T-cell (primary cell): ENCODE data around the gene SORL1-AS1.

Source experiments
- ATAC-seq, 4 experiments: fragments of 200-7000 bp in 3 of 4; fragments of 150-1000 bp in 1 of 4; cut with Tn5 transposase; replicated peaks in 1 of 4; 1 replicate in 3 of 4; 2 replicates in 1 of 4; pipeline ENCODE4 v1.10.0; 2021; ENCODE audit warnings: moderate library complexity in 3 of 4, mild to moderate bottlenecking in 2 of 4, moderate number of reproducible peaks in 1 of 4
- CTCF ChIA-PET, 2 donors: fragments of 300-600 bp; sonication (Branson Sonifier 250); formaldehyde crosslinking; loops; one replicate each; lab custom pipeline; 2022; ENCODE audit warnings: antibody characterized with exemption in 2 of 2; lab: Charles Lee
- POLR2A ChIA-PET, 2 donors: fragments of 300-600 bp; sonication (Branson Sonifier 250); formaldehyde crosslinking; loops; one replicate each; lab custom pipeline; 2022; ENCODE audit warnings: antibody characterized with exemption in 2 of 2; lab: Charles Lee
- DNase-seq, 35 experiments: peaks; one replicate each; pipeline versions ENCODE4 v3.0.0 to v3.0.0-alpha.2; 2013 to 2023
- H3K27ac ChIP-seq: one replicate; pipeline ENCODE4 v1.5.1; 2013; ENCODE audit warnings: low read length
- H3K27me3 ChIP-seq, 2 experiments: replicated peaks in 1 of 2; 1 replicate in 1 of 2; 2 replicates in 1 of 2; pipeline versions ENCODE4 v1.6.1 to v1.7.0; 2013; ENCODE audit warnings: low read length in 1 of 2, mixed read lengths in 1 of 2; ENCODE audit not compliant: control insufficient read depth in 2 of 2, insufficient read depth in 2 of 2; ENCODE audit errors: extremely low read depth in 1 of 2
- H3K36me3 ChIP-seq, 2 donors: 1 replicate in 1 of 2; 2 replicates in 1 of 2; pipeline versions ENCODE4 v1.6.1 to v1.7.0; 2013; ENCODE audit warnings: low read length in 1 of 2; ENCODE audit not compliant: control insufficient read depth in 2 of 2, insufficient read depth in 1 of 2; ENCODE audit errors: extremely low read depth in 1 of 2
- H3K4me1 ChIP-seq, 2 experiments: 1 replicate in 1 of 2; 2 replicates in 1 of 2; pipeline versions ENCODE4 v1.6.1 to v1.7.0; 2013; ENCODE audit warnings: low read length in 2 of 2, mixed read lengths in 1 of 2; ENCODE audit not compliant: insufficient read depth in 2 of 2, control insufficient read depth in 1 of 2; ENCODE audit errors: extremely low read depth in 1 of 2
- H3K4me3 ChIP-seq, 2 donors: 1 replicate in 1 of 2; 2 replicates in 1 of 2; pipeline versions ENCODE4 v1.5.1 to v1.7.0; 2013; ENCODE audit warnings: mild to moderate bottlenecking in 2 of 2, low read length in 1 of 2, moderate library complexity in 1 of 2; ENCODE audit not compliant: control insufficient read depth in 1 of 2; ENCODE audit errors: extremely low read depth in 1 of 2
- H3K9me3 ChIP-seq: 2 replicates; pipeline ENCODE4 v1.7.0; 2013
- H3K27ac Mint-ChIP-seq, 2 donors: one replicate each; pipeline ENCODE4 v1.8.0; 2020 to 2021; ENCODE audit warnings: mild to moderate bottlenecking in 2 of 2, mixed read lengths in 2 of 2
- H3K27me3 Mint-ChIP-seq, 2 donors: one replicate each; pipeline ENCODE4 v1.8.0; 2021 to 2022; ENCODE audit warnings: mixed read lengths in 2 of 2
- H3K36me3 Mint-ChIP-seq: one replicate; pipeline ENCODE4 v1.8.0; 2021; ENCODE audit warnings: mixed read lengths
- H3K4me1 Mint-ChIP-seq, 3 donors: one replicate each; pipeline ENCODE4 v1.8.0; 2020 to 2022; ENCODE audit warnings: mixed read lengths in 3 of 3, mild to moderate bottlenecking in 1 of 3
- H3K4me3 Mint-ChIP-seq, 3 donors: one replicate each; pipeline ENCODE4 v1.8.0; 2020 to 2022; ENCODE audit warnings: mild to moderate bottlenecking in 3 of 3, mixed read lengths in 3 of 3, moderate library complexity in 3 of 3
- H3K9me3 Mint-ChIP-seq, 3 donors: one replicate each; pipeline ENCODE4 v1.8.0; 2020 to 2022; ENCODE audit warnings: mixed read lengths in 3 of 3
- WGBS: methylation state at CpG from one replicate; pipeline ENCODE4 v1.1.5; 2013; ENCODE audit warnings: missing lambda C conversion rate; ENCODE audit not compliant: insufficient coverage; 5-methylcytosine and 5-hydroxymethylcytosine counted together

The SORL1-AS1 gene

DNA sequence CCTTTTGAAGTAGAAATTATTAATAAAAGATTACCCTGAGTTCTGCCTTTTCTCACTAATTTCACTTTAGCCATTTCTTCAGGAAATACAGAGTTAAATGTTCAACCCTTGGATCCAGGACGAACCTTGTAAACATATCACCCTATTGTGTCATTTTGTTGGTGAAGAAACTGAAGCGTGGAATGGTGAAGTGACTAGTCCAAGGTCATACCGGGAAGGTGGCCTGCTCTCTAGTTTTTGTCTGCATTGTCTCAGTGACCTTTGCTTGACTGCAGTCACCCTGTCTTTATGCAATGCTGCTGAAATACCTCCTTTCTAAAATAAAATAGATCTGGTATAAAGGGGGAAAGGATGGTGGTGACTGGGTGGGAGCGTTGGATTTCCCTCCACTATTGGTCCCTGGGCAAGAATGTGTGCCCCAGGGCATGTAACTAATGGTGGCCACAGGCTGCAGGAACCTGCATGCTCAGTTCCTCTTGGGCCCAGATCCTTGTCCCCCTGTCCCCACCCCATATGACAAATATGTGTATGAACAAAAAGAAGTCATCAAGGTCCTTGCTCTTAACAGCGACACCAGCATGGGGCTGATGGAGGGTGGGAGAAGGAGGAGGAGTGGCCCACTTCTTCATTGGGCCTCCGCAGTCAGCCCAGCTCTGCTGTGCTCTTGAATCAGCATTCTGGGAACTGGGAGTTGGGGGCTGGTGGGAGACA is 977 bp upstream of the SORL1-AS1 start:
- peak overlapping the region; percentile 91 to 95 for H3K27ac Mint-ChIP-seq
- ATAC-seq (no peak), DNase-seq (no peak)
- ChIA-PET POLR2A (interaction anchor here in 1 of 2 donors (1.1 kb wide), 1 partner anchor 28 kb away, joined by 3 read pairs; no protein-coding TSS in a partner anchor), CTCF (interaction anchor here (0.5 to 0.7 kb wide), 2 partner anchors 12 to 13 kb away, joined by 3 read pairs; no protein-coding TSS in a partner anchor)
- Histone ChIP-seq H3K27me3 (no peaks in the 10 kb centered on the region), H3K4me1 (peaks cover 53 to 75% of the 10 kb centered on the region in 2 experiments), H3K36me3 (peaks cover 0 to 17% of the 10 kb centered on the region in 2 donors), H3K27ac (peak overlapping the region; percentile 74), H3K4me3 (peak overlapping the region; percentile 66 to 88), H3K9me3 (no peaks in the 10 kb centered on the region)
- H3K27me3 Mint-ChIP-seq: no peaks in the 10 kb centered on the region
- 82% methylated on average over 2 of the region's 6 CpGs for WGBS
- no peaks in the 10 kb centered on the region for H3K9me3 Mint-ChIP-seq
- H3K36me3 Mint-ChIP-seq: peaks cover 52% of the 10 kb centered on the region
- peak overlapping the region; percentile 97 to 99 (median 98) for H3K4me3 Mint-ChIP-seq
- H3K4me1 Mint-ChIP-seq: peaks cover 75 to 90% (median 85%) of the 10 kb centered on the region in 3 donors

DNA sequence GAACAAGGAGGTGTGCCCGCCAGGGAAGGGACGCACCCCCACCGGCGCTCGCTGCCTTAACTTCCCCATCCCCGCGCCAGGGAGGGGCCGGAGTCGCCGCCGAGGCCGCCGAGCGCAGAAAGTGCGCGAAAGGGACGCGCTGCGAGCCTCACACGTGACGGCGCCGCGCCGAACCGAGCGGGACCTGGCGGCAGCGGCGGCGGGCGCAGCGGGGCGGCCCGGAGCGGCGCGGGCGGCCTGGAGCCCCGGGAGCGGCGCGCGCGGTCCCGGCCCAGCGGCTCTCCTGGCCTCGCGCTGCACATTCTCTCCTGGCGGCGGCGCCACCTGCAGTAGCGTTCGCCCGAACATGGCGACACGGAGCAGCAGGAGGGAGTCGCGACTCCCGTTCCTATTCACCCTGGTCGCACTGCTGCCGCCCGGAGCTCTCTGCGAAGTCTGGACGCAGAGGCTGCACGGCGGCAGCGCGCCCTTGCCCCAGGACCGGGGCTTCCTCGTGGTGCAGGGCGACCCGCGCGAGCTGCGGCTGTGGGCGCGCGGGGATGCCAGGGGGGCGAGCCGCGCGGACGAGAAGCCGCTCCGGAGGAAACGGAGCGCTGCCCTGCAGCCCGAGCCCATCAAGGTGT is 670 bp downstream of the SORL1-AS1 start, which contains the start of gene SORL1:
SORL1 (plus strand) TSS at position 329 of the 623 bp plus-strand sequence; CDS start at position 347, 18 bp downstream.
- peak within 1 kb of the TSS; percentile 93 to 96 for H3K27ac Mint-ChIP-seq
- Histone ChIP-seq H3K4me3 (peak within 1 kb of the TSS; percentile 71 to 88), H3K27ac (peak within 1 kb of the TSS; percentile 83), H3K36me3 (peaks cover 0 to 15% of the 10 kb centered on the region in 2 donors), H3K4me1 (peaks cover 49 to 78% of the 10 kb centered on the region in 2 experiments), H3K9me3 (no peaks in the 10 kb centered on the region), H3K27me3 (no peaks in the 10 kb centered on the region)
- peaks cover 74 to 86% (median 84%) of the 10 kb centered on the region in 3 donors for H3K4me1 Mint-ChIP-seq
- WGBS: under 1% methylated on average over 72 of the region's 89 CpGs
- H3K4me3 Mint-ChIP-seq: peak within 1 kb of the TSS; percentile 97 to 99 (median 98)
- H3K9me3 Mint-ChIP-seq: no peaks in the 10 kb centered on the region
- DNase-seq: peak; percentile 48 to 86 (median 71)
- ChIA-PET CTCF (interaction anchor here (0.5 to 2.4 kb wide), 6 partner anchors 16 to 130 kb away, joined by 3 to 8 read pairs (median 4); no protein-coding TSS in a partner anchor), POLR2A (interaction anchor here (0.6 to 1.4 kb wide), 9 partner anchors 12 to 36 kb away, joined by 3 to 5 read pairs (median 3); no protein-coding TSS in a partner anchor)
- H3K36me3 Mint-ChIP-seq: peaks cover 50% of the 10 kb centered on the region
- ATAC-seq: peak; percentile 62 to 67 (median 62)
- H3K27me3 Mint-ChIP-seq: no peaks in the 10 kb centered on the region

DNA sequence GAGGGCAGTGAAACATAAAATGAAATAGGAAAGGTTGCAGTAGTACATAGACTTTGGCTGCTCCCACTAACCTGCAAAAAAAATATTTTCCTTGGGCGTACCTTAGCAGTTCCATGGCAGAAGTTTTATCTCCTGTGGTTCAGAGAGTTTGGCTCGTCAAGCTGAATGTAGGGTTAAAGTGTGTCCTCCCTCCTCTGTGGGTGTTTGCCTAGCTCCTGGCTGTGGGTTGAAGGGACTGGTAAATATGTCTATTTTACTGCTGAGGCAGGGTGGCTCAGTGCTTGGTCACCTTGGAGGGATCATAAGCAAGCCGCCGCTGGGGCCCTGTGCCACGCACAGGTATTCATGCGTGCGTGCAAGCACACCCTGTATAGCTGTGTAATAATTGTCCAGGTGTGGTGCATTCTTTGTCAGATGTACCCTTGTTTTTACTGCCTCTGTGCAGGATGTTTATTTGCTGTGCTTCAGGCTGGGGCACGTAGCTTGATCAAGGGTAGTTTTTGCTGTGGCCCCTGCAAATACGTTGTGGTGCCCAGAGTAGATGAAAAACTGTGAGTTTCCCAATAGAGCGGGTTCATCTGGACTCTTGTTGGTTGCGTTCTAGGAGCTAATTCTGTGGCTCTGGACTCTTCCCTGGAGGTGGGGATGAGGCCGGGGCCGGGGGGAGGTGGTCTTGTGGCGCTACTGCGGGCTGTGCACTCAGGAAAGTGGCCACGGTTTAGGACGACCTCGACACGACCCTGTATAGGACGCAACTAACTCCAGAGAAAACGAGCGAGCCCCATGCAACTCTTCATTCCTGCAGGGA is 1.4 kb downstream of the SORL1-AS1 start:
- POLR2A ChIA-PET: interaction anchor here (0.9 to 1.4 kb wide), 11 partner anchors 13 to 159 kb away, joined by 3 to 7 read pairs (median 4); partner anchors contain the start of gene SC5D (in 1 of the 2)
- Mint-ChIP-seq H3K4me1 (peaks cover 74 to 86% (median 85%) of the 10 kb centered on the region in 3 donors), H3K27me3 (no peaks in the 10 kb centered on the region), H3K36me3 (peaks cover 50% of the 10 kb centered on the region), H3K9me3 (no peaks in the 10 kb centered on the region), H3K27ac (peak overlapping the region; percentile 93 to 96), H3K4me3 (peak overlapping the region; percentile 97 to 99 (median 98))
- Histone ChIP-seq H3K4me3 (peak overlapping the region; percentile 71 to 88), H3K4me1 (peaks cover 46 to 78% of the 10 kb centered on the region in 2 experiments), H3K9me3 (no peaks in the 10 kb centered on the region), H3K27ac (peak overlapping the region; percentile 83), H3K27me3 (no peaks in the 10 kb centered on the region), H3K36me3 (peaks cover 0 to 10% of the 10 kb centered on the region in 2 donors)
- CTCF ChIA-PET: interaction anchor here (0.5 to 2.4 kb wide), 10 partner anchors 15 to 129 kb away, joined by 3 to 8 read pairs (median 4); no protein-coding TSS in a partner anchor
- ATAC-seq (peak; percentile 31 to 41 (median 36)), DNase-seq (peak in 32 of 35 experiments; percentile 24 to 84 (median 54))
- WGBS: 12% methylated on average over 22 of the region's 22 CpGs

DNA sequence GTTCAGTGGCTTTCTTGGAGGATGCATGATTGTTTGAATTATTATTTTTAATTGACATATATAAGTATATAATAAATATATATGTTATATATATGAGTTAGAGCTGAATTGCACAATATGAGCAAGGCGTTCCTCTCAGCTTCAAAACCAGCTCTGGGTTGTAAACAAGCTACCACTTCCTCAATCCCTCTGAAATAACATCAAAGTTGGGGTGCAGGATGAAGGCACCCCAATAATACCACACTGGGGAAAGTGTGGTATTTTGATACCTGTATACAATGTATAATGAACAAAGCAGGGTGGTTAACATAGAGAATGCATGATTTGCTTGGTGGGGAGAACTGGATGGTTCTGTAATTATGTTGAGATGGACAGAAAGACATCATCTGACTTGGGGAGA is 2.4 kb downstream of the SORL1-AS1 start:
- ATAC-seq (peak in 2 of 4 experiments; percentile 4 to 5), DNase-seq (peak in 9 of 35 experiments; percentile 26 to 67 (median 38))
- H3K27me3 ChIP-seq: no peaks in the 10 kb centered on the region
- H3K27ac ChIP-seq: peak overlapping the region; percentile 83
- no peaks in the 10 kb centered on the region for H3K9me3 ChIP-seq
- peaks cover 0 to 7% of the 10 kb centered on the region in 2 donors for H3K36me3 ChIP-seq
- Mint-ChIP-seq H3K27me3 (no peaks in the 10 kb centered on the region), H3K9me3 (no peaks in the 10 kb centered on the region), H3K4me1 (peaks cover 74 to 86% (median 85%) of the 10 kb centered on the region in 3 donors), H3K27ac (peak overlapping the region; percentile 93 to 96), H3K4me3 (peak overlapping the region; percentile 97 to 99 (median 98)), H3K36me3 (peaks cover 53% of the 10 kb centered on the region)
- peak overlapping the region; percentile 58 to 88 for H3K4me3 ChIP-seq
- CTCF ChIA-PET: interaction anchor here (0.6 to 2.4 kb wide), 9 partner anchors 16 to 131 kb away, joined by 3 to 8 read pairs (median 4); no protein-coding TSS in a partner anchor
- no CpG with 5 or more reads among the region's 1 CpG for WGBS
- H3K4me1 ChIP-seq: peaks cover 47 to 78% of the 10 kb centered on the region in 2 experiments
- POLR2A ChIA-PET: interaction anchor here (0.7 to 1.4 kb wide), 7 partner anchors 15 to 158 kb away, joined by 3 to 8 read pairs (median 4); partner anchors contain the start of gene SC5D (in 1 of the 2)

DNA sequence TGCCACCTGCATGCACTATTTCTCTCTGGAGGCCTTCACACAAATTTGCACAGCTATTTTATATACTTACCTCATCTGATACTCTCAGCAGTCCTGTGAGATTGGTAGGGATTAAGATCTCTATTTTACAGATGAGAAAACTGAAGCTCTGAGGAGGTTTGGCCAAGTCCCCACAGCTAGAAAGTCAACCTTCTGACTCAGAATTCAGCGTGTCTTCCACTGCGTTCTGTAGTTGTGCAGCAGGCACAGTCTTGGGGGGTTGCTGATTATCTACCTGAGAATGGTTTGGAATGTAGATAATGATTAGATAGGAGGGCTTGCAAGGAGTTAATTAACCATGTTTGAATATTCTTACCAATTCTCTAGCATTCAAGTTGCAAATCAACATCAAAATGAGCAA is 3.1 kb downstream of the SORL1-AS1 start:
- Mint-ChIP-seq H3K9me3 (no peaks in the 10 kb centered on the region), H3K36me3 (peaks cover 53% of the 10 kb centered on the region), H3K27me3 (no peaks in the 10 kb centered on the region), H3K4me1 (peaks cover 74 to 86% (median 85%) of the 10 kb centered on the region in 3 donors), H3K27ac (peak overlapping the region; percentile 93 to 96), H3K4me3 (peak overlapping the region; percentile 67 to 98 (median 97))
- peaks cover 0 to 7% of the 10 kb centered on the region in 2 donors for H3K36me3 ChIP-seq
- no peaks in the 10 kb centered on the region for H3K27me3 ChIP-seq
- H3K4me3 ChIP-seq: no peak overlapping the region
- peaks cover 49 to 77% of the 10 kb centered on the region in 2 experiments for H3K4me1 ChIP-seq
- ChIA-PET CTCF (interaction anchor here (0.6 to 2.4 kb wide), 8 partner anchors 17 to 156 kb away, joined by 3 to 8 read pairs (median 4); no protein-coding TSS in a partner anchor), POLR2A (interaction anchor here (0.6 to 1.3 kb wide), 5 partner anchors 12 to 34 kb away, joined by 3 to 6 read pairs (median 3); no protein-coding TSS in a partner anchor)
- DNase-seq (peak in 1 of 35 experiments; percentile 26), ATAC-seq (peak in 3 of 4 experiments; percentile 11 to 25 (median 15))
- no CpG with 5 or more reads among the region's 2 CpGs for WGBS
- no peaks in the 10 kb centered on the region for H3K9me3 ChIP-seq
- H3K27ac ChIP-seq: peak overlapping the region; percentile 83
